SIG-M5 (cell line): ENCODE measurements around the gene DHRS7B.
"Not testable (repeated sequence)": the region's sequence is repeated elsewhere in the genome, so short reads cannot be mapped to it uniquely, and the experiment has no call there.

ENCODE experiments used
- DNase-seq: peaks from one replicate; lab custom pipeline; 2025; lab: John Stamatoyannopoulos, UW

The DHRS7B gene

GRCh38 chr17:21108651-21109050 is 18.1 kb upstream of the DHRS7B start:
- DNase-seq, result no peak

GRCh38 chr17:21113049-21113690 is 13.6 kb upstream of the DHRS7B start:
- peak; percentile 46 for DNase-seq

GRCh38 chr17:21113716-21114115 is 13.0 kb upstream of the DHRS7B start:
- no peak for DNase-seq

- not testable (repeated sequence) for DNase-seq
Measured at GRCh38 chr17:21114791-21115190, 12.0 kb upstream of the DHRS7B start.

GRCh38 chr17:21119247-21119918 is 7.4 kb upstream of the DHRS7B start:
- DNase-seq, result no peak

- DNase-seq, result no peak
Measured at GRCh38 chr17:21119919-21120249, 6.9 kb upstream of the DHRS7B start.

- no peak for DNase-seq
Measured at GRCh38 chr17:21124086-21124485, 2.7 kb upstream of the DHRS7B start.

GRCh38 chr17:21124517-21124916 is 2.2 kb upstream of the DHRS7B start:
- DNase-seq, result not testable (repeated sequence)

GRCh38 chr17:21125862-21126261 is 902 bp upstream of the DHRS7B start:
- DNase-seq, result no peak

- no peak for DNase-seq
Measured at GRCh38 chr17:21127509-21128077, 829 bp downstream of the DHRS7B start.

GRCh38 chr17:21129023-21129681 is 2.4 kb downstream of the DHRS7B start:
- no peak for DNase-seq

GRCh38 chr17:21131137-21131536 is 4.4 kb downstream of the DHRS7B start:
- no peak for DNase-seq

GRCh38 chr17:21132428-21132827 is 5.7 kb downstream of the DHRS7B start:
- no peak for DNase-seq

- no peak for DNase-seq
Measured at GRCh38 chr17:21134559-21134958, 7.8 kb downstream of the DHRS7B start.

GRCh38 chr17:21140911-21141310 is 14.1 kb downstream of the DHRS7B start:
- no peak for DNase-seq

- DNase-seq, result no peak
Measured at GRCh38 chr17:21141331-21141730, 14.6 kb downstream of the DHRS7B start.

GRCh38 chr17:21142065-21142464 is 15.3 kb downstream of the DHRS7B start:
- DNase-seq, result not testable (repeated sequence)

GRCh38 chr17:21143695-21144094 is 16.9 kb downstream of the DHRS7B start:
- DNase-seq, result no peak

- not testable (repeated sequence) for DNase-seq
Measured at GRCh38 chr17:21144299-21144698, 17.5 kb downstream of the DHRS7B start.

GRCh38 chr17:21146362-21147015 is 19.7 kb downstream of the DHRS7B start:
- no peak for DNase-seq

- DNase-seq, result no peak
Measured at GRCh38 chr17:21149621-21150020, 22.9 kb downstream of the DHRS7B start.

GRCh38 chr17:21152731-21153130 is 26.0 kb downstream of the DHRS7B start:
- no peak for DNase-seq
